ENCODE measurements around the gene ATP9A.
"Not testable (repeated sequence)": the region's sequence is repeated elsewhere in the genome, so short reads cannot be mapped to it uniquely, and the experiment has no call there.

ATP9A gene

DNA sequence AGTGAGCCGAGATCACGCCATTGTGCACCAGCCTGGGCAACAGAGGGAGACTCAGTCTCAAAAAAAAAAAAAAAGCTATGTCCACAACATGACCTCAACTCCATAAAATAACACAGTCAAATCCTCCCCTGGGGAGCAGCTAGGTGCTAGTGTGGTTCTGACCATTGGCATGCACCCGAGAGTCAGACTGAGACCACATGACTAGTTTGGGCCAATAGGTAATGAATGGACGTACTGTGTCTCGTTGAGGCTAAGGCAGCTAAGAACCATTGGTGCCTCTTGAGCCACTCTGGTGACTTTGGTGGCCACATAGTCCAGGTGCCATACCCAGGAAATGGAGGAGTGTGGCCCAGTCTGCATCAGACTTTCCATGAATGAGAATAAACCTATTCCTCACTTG lies 40.3 kb downstream of the ATP9A start:
- DNase-seq (ENCODE audit: low read depth) = no peak

DNA sequence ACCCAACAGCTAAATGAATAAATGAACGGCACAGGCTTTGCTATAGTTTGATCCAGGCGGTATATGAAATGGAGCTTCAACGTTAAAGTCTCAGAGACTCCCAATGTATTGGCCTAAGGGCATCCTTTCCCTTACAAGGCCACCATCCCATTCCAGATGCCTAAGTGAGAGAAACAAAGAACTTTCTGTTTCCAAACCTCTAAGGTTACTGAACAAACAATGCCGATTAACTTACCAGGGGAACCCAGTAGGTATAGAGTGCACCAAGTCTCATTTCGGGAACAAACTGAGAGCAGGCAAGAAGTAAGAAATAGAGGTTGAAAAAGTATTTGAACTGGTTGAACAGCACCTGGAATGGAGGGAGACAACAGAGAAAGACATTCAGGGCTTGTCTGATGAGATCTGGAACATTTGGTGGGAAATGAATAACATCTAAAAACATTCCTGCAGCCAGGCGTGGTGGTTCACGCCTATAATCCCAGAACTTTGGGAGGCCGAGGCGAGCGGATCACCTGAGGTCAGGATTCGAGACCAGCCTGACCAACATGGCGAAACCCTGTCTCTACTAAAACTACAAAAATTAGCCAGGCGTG lies 42.5 kb downstream of the ATP9A start:
- no peak for DNase-seq (ENCODE audit: low read depth)

DNA sequence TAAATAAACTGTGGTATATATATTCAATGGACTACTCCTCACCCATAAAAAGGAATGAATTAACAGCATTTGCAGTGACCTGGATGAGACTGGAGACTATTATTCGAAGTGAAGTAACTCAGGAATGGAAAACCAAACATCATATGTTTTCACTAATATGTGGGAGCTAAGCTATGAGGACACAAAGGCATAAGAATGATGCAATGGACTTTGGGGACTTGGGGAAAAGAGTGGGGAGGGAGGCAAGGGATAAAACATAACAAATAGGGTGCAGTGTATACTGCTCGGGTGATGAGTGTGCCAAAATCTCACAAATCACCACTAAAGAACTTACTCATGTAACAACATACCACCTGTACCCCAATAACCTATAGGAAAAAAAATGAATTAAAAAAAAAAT lies 45.2 kb downstream of the ATP9A start:
- DNase-seq (ENCODE audit: low read depth) = not testable (repeated sequence)

DNA sequence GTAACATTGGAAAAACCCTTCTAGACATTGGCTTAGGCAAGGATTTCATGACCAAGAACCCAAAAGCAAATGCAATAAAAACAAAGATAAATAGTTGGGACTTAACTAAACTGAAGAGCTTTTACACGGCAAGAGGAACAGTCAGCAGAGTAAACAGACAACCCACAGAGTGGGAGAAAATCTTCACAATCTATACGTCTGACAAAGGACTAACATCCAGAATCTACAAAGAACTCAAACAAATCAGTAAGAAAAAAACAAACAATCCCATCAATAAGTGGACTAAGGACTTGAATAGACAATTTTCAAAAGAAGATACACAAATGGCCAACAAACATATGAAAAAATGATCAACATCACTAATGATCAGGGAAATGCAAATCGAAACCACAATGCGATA lies 45.9 kb downstream of the ATP9A start:
- DNase-seq (ENCODE audit: low read depth) = not testable (repeated sequence)

DNA sequence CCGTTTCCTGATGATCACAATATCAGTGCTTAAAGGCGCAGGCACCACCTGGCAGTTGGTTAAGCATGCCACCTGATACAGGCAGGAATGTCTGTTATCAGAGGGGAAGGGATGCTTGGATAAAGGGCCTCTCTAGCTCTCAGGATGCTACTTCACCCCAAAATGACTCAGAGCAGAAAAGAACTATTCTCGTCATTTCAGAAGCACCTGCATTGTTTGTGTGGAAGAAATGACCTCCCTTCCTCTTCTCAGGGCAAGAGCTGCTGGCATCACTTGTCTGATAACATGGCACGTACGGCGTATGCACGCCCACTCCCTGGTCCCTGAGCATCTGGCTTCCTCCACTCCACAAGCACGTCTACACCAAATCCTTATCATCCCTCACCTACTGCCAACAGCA lies 47.3 kb downstream of the ATP9A start:
- DNase-seq (ENCODE audit: low read depth) = no peak

DNA sequence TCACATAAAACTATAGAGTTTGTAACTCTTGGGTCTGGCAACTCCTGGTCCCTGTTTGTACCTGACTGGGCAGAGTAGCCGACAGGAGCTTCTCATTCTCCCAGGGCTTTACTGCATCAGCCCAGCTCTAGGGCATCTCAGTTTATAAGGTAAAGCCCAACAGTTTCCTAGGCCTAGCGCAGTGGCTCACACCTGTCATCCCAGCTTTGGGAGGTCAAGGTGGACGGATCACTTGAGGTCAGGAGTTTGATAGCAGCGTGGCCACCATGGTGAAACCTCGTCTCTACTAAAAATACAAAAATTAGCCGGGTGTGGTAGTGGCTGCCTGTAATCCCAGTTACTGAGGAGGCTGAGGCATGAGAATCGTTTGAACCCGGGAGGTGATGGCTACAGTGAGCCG lies 47.8 kb downstream of the ATP9A start:
- DNase-seq (ENCODE audit: low read depth) = no peak

DNA sequence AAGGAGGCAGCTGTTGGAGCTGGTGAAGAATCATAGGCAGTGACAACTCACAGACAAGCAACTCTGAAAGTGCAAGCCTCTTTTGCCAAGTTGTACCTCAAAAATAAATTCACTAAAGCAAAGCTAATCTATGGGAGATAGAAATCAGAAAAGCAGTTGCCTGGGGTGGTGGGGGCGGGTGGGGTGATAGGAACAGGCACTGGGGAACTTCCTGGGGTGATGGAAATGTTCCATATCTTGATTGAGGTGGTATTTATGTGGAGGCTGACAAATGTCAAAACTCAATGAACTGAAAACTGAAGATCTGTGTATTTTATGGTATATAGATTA lies 52.4 kb downstream of the ATP9A start:
- DNase-seq (ENCODE audit: low read depth) = no peak

DNA sequence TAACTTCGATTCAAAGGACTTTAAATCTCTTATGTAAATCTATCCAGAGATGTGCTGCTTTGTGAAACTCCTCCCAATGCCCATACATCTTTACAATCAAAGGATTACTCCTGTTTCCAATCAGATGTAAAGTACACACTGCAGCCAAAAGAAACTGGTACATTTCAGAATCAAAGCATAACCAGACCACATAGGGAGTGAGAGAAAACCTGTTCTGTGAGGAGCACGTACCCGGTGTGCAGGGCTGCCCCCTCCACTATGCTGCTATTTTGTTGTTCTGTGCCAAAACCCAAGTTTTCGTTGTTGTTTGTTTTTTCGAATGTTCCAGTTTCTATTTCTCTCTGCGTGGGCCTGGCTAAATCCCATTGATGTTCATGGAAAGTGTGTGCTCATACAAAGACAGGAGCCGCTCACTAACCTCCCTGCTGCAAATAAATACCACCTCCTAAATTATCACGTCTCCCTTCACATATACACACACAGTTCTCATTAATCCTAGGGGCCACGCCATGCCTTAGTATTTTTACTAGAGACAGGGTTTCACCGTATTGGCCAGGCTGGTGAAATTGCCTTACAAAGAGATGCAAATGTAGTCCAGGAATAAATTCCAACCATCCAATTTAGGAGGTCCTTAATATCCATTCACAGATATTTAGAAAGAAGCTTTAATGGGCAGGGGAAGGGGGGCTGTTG lies 52.9 kb downstream of the ATP9A start:
- no peak for DNase-seq (ENCODE audit: low read depth)

DNA sequence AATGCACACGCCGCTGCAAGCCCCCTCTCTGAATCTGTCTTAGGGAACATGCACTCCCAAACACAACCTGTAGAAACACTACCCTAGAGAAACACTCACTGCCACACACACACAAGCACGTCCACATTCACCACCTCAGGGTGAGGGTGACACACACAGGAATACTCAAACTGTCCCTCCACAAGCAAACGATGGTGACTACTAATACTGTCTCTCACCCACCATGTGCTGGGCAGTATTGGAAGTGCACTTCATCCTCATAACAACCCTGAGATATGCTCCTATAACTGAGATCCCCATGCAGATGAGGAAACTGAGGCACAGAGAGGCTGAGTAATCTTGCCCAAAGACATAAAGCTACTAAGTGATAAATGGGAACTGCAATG lies 55.0 kb downstream of the ATP9A start:
- no peak for DNase-seq (ENCODE audit: low read depth)

DNA sequence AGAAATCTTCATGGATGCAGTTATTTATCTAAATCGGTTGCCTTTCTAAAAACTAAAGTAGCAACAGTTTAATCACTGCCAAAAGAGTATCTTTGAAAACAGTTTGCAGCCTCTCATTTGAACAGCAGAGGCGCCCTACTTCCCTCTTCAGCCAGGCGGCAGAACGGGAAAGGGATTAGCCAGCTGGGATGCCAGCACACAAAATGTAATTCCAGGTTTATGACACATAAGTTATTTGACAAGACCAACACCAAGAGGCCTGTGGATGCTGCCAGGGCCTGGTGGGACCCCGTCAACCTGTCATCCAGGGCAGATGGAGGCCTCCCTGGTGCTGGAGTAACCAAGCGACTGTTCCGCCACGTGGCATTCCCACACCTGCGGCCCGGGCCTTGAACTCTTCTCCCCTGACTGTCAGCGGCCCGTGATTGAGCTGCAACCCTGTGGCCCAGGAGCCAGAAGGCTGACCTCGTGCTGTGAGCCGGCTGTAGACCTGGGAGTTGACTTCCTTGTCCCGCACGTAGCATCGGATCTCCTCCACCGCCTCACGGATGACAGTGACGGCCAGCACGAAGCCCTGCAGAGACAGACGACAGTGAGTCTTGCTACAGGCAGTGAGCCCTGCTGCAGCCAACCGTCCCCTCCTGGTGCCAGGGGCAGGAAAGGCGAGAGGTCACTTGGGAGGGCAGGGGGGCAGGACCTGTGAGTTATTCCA lies 55.5 kb downstream of the ATP9A start:
- DNase-seq (ENCODE audit: low read depth) = no peak

DNA sequence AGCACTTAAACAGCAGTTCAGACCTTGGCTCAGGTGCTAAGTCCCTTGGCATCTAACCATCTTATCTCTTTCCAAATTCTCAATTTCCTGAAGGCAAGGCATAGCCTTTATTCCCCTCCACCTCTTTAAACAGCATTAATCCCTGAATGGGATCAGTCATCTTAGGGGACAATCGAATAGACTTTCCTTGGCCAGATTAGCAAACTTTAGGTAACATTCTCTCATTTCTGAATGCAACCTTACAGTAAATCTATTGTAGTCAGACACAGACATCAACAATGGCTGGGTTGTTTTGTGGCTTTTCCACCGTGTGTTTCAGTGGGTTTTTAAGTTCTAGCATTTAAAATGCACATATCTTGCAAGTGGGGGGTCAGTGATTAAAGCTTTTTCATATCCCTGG lies 56.8 kb downstream of the ATP9A start:
- DNase-seq (ENCODE audit: low read depth) = no peak

DNA sequence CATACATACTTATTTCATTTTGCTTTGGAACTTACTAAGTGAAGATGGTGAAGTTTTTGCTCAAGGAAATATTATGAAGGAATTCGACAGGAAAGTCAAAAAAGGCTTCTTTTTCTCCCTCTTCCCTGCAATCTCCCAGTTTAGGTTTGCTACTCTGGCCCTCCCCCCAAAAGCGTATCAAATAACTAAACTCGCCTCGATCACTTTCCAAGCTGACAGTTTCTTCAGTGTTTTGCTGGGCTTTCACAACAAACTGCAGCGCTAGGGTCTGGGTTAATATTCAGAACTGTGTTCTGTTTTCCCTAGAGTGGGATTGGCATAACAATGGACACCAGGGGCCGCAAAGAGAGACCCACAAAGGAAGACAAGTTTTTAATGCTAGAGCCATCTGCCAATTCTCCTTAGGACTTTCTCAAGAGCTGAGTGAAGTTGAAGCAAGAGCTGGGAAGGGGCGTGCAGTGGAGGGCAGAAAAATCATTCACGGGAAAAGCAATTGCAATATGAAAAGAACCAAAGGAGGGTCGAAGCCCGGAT lies 57.8 kb downstream of the ATP9A start:
- DNase-seq (ENCODE audit: low read depth) = no peak

DNA sequence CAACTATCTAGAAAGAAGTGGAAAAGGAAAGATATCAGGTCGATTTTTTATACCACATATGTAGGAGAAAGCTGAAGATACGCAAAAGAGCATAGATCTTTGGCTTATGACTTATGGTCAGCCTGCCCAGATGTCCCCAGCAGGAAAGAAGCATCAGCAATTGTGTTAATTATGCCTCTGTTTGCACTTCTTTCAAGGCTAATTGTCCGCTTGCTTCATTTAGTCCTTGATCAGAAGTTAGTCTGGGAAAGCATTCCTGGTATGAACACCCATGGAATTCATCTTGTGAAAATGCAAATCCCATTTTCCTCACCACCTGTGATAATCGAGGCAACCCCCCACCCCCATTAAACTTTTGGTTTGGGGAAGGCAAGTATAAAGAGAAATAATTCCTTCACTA lies 62.8 kb downstream of the ATP9A start:
- DNase-seq (ENCODE audit: low read depth) = no peak

DNA sequence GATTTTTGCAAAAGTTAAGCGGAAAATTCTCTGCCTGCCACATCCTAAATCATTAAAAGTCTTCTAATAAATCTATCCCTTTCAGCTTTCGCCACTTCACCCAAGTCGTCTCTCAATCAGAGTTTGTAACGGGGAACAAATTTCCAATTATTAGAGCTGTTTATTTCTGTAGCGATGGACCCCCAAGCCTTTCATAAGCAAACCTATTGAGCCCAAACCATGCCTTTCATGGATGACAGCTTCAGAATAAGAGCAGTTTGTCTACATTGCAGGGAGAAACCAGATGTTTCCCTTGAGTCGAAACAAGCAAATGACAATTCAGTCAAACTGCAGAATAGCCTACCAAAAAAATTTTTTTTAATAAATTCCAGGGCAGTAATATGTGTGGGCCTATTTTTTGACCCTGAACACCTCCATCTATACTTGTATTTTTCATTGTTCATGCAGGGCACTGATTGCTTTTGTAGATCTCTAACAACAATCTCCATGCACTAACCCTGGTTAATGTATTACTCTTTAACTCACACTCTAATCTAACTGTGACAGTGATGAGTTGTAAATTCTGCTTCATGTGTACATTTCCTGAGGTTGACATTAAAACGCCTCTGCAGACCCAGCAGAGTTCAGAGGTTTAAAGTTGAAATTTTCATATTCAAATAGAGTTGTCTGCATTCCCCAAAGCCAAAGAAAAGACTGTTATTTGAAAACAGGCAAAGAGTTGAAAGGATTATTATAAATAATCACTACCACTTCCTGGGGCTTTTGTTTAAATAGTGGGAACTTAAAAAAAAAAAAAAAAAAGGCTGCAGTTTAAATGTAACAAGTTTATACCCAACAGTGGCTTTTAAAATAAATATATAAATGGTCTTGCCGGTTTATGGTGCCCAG lies 64.5 kb downstream of the ATP9A start:
- DNase-seq (ENCODE audit: low read depth) = no peak

DNA sequence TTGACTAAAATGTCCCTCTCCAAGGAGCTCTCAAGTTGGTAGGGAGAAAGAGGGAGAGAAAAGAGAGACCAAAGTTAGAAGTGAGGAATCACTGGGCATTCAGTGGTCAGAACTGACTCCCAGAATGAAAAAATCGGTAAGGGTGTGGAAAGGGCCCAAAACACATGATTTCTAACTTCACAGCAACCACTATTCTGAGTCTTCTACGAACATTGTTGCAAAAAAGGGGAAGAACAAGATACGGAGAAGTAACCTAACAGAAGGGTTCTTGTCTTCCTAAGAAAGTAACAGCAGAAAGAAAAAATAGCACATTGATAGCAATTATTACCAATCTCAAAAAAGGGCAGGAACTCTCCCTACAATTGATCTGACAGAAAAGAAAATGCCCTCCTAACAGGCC lies 65.6 kb downstream of the ATP9A start:
- no peak for DNase-seq (ENCODE audit: low read depth)

DNA sequence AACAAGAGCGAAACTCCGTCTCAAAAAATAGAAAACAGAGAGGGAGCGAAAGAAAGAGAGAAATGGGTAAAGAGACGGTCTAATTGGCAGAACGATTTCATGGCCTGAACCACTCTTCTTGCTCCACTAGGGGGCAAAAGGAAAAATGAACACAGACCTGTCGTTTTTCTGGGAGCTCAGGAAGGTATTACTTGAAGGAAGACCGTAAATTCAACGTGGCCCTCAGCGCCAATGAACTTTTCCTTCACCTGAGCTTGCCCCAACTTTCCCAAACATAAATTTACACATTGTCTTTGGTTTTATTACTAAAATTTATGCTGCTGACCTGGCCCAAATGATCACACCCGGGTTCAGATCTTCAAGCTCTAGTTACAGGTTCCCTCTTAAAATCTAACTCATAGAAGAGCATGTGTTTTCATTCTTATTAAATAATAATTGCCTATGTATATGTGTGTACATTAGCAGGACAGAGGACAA lies 67.3 kb downstream of the ATP9A start:
- DNase-seq (ENCODE audit: low read depth) = no peak

DNA sequence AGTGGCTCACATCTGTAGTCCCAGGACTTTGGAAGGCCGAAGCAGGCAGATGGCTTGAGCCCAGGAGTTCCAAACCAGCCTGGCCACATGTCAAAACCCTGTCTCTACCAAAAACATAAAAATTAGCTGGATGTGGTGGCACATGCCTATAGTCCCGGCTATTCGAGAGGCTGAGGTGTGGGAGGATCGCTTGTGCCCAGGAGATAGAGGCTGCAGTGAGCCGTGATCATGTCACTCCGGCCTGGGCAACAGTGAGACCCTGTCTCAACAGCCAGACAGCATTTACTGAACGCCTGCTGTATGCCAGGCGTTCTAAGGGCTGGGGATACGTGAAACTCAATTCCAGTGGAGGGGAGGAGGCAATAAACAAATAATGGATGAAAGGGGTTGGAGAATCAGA lies 69.9 kb downstream of the ATP9A start:
- no peak for DNase-seq (ENCODE audit: low read depth)

DNA sequence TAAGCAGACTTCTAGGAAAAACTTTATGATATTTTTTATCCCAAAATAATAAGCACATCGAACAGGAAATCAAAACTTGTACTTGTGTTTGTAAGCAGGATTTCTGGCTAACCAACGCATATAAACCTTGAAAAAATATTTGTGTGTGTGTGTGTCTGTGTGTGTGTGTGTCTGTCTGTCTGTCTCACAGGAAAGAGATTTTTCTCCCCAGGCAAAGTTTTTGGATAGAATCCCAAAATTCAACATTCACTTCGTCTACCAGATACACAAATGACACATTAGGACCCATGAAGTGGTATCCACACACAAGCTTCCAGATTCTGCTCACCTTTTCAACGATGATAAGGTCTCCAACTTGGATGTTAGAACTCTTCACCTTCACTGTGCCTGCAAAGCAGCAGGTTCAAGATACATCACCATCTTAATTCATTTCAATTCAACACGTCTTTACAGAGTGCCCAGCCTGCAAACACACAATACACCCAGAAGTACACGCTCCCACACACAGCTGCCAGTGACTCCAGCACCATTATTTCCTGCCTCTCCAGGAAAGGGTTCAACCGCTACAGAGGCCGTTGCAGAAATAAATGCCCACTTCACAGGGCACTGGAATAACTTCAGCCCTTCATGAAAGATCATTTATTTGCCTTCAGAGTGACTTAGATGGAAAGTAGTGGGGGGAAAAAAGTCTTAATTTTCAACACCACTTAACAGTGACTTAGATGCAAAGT lies 70.9 kb downstream of the ATP9A start:
- no peak for DNase-seq (ENCODE audit: low read depth)

DNA sequence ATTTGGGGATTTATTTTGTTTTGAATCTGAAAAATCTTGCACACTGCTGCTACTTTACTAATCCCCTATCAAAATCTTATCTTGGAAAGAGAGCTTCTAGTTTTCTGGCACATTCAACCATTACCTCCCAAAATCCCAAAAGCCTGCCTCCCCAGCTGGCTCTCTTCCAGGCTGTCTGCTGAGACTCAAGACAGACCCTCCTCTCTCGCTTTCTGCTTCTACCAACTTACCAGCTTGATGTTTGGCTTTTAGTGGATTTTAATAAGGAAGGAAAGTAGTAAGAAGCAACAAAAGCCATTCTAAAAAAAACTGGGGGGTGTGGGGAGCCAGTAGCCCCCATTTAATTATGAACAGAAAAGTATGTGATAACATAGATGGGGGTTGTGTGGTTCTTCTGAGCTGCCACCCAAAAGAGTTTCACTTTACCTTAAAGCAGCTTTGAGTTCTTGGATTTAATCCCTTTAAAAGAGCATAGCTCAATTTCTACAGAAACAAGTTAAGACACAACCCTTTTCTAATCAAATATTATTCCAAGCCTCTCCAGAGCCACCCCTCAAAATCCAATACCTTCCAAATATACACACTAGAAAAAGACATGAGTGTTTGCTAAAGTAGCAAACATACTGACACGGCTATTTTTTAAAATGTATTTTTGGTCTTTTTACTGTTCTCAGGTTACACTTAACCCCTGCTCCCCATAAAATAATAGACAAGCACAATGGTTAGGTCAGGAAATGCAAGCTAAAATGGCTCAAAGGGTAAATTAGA lies 71.7 kb downstream of the ATP9A start:
- DNase-seq (ENCODE audit: low read depth) = no peak

DNA sequence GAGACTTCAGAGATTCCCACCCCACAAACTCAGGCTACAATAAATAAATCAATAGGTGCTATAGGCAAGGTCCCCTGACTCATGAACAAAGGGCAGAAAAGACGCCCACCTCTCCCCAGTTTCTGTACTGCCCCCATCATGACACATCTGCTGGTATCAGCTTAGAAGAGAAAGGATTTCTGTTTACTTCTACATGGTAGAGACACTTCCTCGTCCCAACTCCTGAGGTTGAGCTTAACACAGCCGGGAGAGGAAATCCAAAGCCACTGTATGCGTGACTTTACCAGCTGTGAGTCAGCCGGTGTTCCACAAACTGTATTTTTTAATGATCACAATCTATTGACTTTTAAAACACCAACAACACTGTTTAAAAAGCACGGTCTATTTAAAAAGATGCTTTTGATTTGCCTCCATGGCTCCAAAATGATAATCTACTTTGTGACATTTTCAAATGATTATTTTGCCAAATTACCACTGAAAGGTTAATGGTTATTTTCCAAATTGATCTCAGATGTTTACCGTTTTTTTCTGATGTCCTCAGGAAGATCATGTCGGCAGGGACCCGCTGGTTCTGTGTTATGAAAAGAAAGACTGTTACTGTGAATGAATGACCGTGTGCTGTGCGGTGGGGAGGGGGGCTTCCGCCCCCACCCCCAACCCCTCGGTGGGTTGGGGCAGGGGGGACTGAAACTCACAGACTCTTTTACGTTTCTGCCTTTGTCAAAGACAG lies 72.5 kb downstream of the ATP9A start:
- no peak for DNase-seq (ENCODE audit: low read depth)
